ENCODE data around the gene AIFM2. TPM values are rescaled to one million over a fixed set of nuclear protein-coding genes. Genes with fewer than 3 reads are reported as not detected.

The AIFM2 gene
- total and polyA plus RNA-seq, 2 donors (not counting 3 experiments of a cell fraction or from before 2014, with no cell fraction given), result 6.9 to 8.7 TPM

- Histone ChIP-seq H3K9ac (replicated peaks; ENCODE audit: extremely low read depth, insufficient read depth, low read length) (no peak overlapping the region), H2AFZ (ENCODE audit: low read depth, low read length) (no peak overlapping the region), H3K36me3 (ENCODE audit: control insufficient read depth in 2 of 2, extremely low read depth in 1 of 2, insufficient read depth in 2 of 2, low read length in 2 of 2) (no peaks in the 10 kb centered on the region), H3K4me3 (replicated peaks in 1 of 3; ENCODE audit: insufficient read depth in 1 of 3, low read depth in 1 of 3, low read length in 3 of 3) (no peak overlapping the region), H3K79me2 (ENCODE audit: control insufficient read depth, insufficient read depth, low read length) (peaks cover 1% of the 10 kb centered on the region), H3K4me1 (ENCODE audit: control insufficient read depth, extremely low read depth, insufficient read depth, low read length) (peaks cover 1% of the 10 kb centered on the region), H3K9me1 (replicated peaks; ENCODE audit: control insufficient read depth, extremely low read depth, insufficient read depth, low read length) (no peaks in the 10 kb centered on the region), H4K20me1 (replicated peaks; ENCODE audit: control insufficient read depth, extremely low read depth, insufficient read depth, low read length) (no peaks in the 10 kb centered on the region), H3K9me3 (replicated peaks; ENCODE audit: control insufficient read depth, insufficient read depth, low read length) (no peaks in the 10 kb centered on the region), H3K27me3 (ENCODE audit: control insufficient read depth in 2 of 2, insufficient read depth in 2 of 2, low read length in 2 of 2) (no peaks in the 10 kb centered on the region), H3K27ac (ENCODE audit: insufficient read depth, low read depth, low read length) (no peak overlapping the region), H3K4me2 (ENCODE audit: insufficient read depth, low read length) (no peak overlapping the region)
- TF ChIP-seq POLR2A (IDR thresholded peaks at IDR 0.05; ENCODE audit: low read depth, low read length), result no peak
- no peak for TF ChIP-seq JUN (IDR thresholded peaks at IDR 0.05; ENCODE audit: borderline replicate concordance, insufficient read depth, insufficient read length, low read depth)
- TF ChIP-seq CTCF (IDR thresholded peaks at IDR 0.05; ENCODE audit: extremely low read depth in 1 of 2, insufficient read depth in 1 of 2, low read depth in 1 of 2, low read length in 2 of 2), result no peak
- no peak for TF ChIP-seq MYC (IDR thresholded peaks at IDR 0.05; ENCODE audit: low read depth, low read length)
- TF ChIP-seq MAX (IDR thresholded peaks at IDR 0.05; ENCODE audit: insufficient read depth, insufficient read length), result no peak
- TF ChIP-seq FOS (IDR thresholded peaks at IDR 0.05; ENCODE audit: borderline replicate concordance, insufficient read depth, low read length), result no peak
- no peak for TF ChIP-seq EZH2 (IDR thresholded peaks at IDR 0.05; ENCODE audit: borderline replicate concordance, low read depth, low read length, severe bottlenecking)
- TF ChIP-seq POLR2AphosphoS5 (IDR thresholded peaks at IDR 0.05; ENCODE audit: insufficient read depth, low read depth, low read length), result no peak
- no peak for TF ChIP-seq GATA2 (IDR thresholded peaks at IDR 0.05; ENCODE audit: insufficient read depth, insufficient read length, low read depth, low read length)
- DNase-seq (ENCODE audit: low read depth, low spot score) (no peak), FAIRE-seq (no peak)
- POLR2A ChIA-PET, result no interaction called here
- dilution Hi-C loops (cut with MboI; ENCODE audit: extremely low pct_ligation_motif_present, low sequenced_read_pairs) (no loop called here), intact Hi-C loops (cut with micrococcal nuclease) (no loop called here)
- CTCF ChIA-PET, result interaction anchor here (5.9 kb wide), 1 partner anchor 24 kb away, joined by 35 read pairs; no protein-coding TSS in a partner anchor
- BruUV-seq (replicated peaks), result no TSS peak
Measured at GRCh38 chr10:70139997-70140250, 7.3 kb upstream of the AIFM2 start.

Data from endothelial cell of umbilical vein (primary cell).